Measurements from ENCODE around the gene TOB1. TPM values are rescaled to one million over a fixed set of nuclear protein-coding genes. Genes with fewer than 3 reads are reported as not detected.

The TOB1 gene
- total RNA-seq, 1 donor, result 18.6 TPM

GRCh38 chr17:50835301-50836234 lies 30.6 kb downstream of the TOB1 start, which contains the start of gene WFIKKN2:
WFIKKN2 (plus strand) TSS chr17:50835586; CDS start chr17:50835938, 352 bp downstream.
- H3K4me3 ChIP-seq (ENCODE audit: low read depth, low read length), result peak within 1 kb of the TSS; percentile 12
- no peak for DNase-seq (ENCODE audit: low read depth)
- TF ChIP-seq, protein P1, sequence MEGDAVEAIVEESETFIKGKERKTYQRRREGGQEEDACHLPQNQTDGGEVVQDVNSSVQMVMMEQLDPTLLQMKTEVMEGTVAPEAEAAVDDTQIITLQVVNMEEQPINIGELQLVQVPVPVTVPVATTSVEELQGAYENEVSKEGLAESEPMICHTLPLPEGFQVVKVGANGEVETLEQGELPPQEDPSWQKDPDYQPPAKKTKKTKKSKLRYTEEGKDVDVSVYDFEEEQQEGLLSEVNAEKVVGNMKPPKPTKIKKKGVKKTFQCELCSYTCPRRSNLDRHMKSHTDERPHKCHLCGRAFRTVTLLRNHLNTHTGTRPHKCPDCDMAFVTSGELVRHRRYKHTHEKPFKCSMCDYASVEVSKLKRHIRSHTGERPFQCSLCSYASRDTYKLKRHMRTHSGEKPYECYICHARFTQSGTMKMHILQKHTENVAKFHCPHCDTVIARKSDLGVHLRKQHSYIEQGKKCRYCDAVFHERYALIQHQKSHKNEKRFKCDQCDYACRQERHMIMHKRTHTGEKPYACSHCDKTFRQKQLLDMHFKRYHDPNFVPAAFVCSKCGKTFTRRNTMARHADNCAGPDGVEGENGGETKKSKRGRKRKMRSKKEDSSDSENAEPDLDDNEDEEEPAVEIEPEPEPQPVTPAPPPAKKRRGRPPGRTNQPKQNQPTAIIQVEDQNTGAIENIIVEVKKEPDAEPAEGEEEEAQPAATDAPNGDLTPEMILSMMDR (IDR thresholded peaks at IDR 0.05; ENCODE audit: insufficient read depth, low read depth, low read length), result no peak

- TF ChIP-seq, protein P1 (IDR thresholded peaks at IDR 0.05; ENCODE audit: insufficient read depth, low read depth, low read length), result no peak
- peak; percentile 42 for DNase-seq (ENCODE audit: low read depth)
- H3K4me3 ChIP-seq (ENCODE audit: low read depth, low read length), result peak overlapping the region; percentile 12
These were observed 31.5 kb downstream of the TOB1 start for GRCh38 chr17:50834429-50835300.

DNA sequence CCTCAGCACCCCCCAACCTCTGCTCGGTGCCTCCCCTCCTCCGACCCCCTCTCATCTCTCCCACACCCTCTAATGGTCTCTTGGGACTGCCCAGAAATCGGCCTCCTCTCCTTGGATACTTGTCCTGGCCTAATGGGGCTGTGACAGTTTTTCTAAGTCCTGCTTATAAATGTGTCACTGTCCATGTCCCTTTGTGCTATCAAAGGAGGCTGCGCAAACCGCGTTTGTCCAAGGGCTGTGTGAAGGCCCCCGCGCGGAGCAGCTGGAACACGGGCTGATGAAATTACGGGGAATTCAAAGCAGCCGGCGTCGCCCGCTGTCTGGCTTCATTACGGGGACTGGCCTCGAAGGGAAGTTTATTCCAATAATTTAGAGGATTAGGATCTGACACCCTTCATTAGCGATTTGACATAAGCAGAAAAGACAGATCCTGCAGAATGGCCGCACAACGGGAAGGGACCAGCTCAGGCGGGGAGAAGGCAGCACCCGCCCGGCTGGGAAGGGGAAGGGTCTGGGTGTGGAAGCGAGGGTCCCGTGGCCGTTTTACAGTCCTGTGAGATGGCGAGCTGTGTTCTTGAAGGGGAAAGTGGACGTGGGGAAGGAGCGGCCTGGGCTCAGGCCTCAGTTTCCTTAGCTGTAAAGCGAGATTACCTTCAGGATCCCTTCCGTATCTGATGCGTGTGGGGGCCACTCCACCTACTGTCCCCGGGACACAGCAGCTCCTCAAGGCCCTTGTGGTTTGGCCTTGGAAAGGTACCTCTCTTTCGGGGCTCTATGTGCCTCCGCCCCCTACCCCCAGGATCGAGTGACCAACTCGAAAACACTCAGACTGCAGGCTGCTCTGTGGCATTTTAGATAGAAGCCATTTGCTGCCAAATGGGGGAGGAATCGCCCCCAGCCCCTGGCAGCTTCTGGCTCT lies 32.4 kb downstream of the TOB1 start:
- H3K4me3 ChIP-seq (ENCODE audit: low read depth, low read length), result no peak overlapping the region
- no peak for DNase-seq (ENCODE audit: low read depth)
- TF ChIP-seq, protein P1 (IDR thresholded peaks at IDR 0.05; ENCODE audit: insufficient read depth, low read depth, low read length), result no peak

DNA sequence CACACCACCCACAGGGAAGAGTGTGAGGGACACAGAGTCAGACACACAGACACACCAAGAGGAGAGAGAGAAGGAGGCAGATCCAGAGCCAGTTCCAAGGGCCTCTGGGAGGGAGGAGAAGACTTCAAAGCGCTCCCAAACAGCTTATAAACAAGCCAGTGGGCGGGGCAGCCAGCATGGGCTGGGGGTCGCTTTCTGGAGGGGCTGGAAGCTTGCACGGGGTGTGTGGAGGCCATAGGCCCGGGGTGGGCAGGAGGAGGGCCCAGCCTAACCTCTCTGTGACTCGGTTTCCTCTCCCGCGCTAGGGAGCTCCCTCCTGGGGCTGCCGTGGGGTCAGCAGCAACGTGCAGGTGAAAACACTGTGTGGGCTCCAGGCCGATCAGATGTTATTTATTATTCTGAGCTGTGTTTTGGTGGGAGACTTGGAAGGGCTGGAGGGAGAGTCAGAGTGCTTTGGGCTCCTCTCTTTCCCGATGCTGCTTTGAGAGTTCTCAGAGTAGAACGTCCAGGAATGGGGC lies 33.2 kb downstream of the TOB1 start:
- DNase-seq (ENCODE audit: low read depth), result no peak
- TF ChIP-seq, protein P1 (IDR thresholded peaks at IDR 0.05; ENCODE audit: insufficient read depth, low read depth, low read length), result no peak

GRCh38 chr17:50832267-50832863 lies 33.8 kb downstream of the TOB1 start:
- no peak overlapping the region for H3K4me3 ChIP-seq (ENCODE audit: low read depth, low read length)
- TF ChIP-seq, protein P1 (IDR thresholded peaks at IDR 0.05; ENCODE audit: insufficient read depth, low read depth, low read length), result no peak
- no peak for DNase-seq (ENCODE audit: low read depth)

More for the DNA sequence above, 33.2 kb downstream of the TOB1 start:
- no peak overlapping the region for H3K4me3 ChIP-seq (ENCODE audit: low read depth, low read length)

Measured in fibroblast of villous mesenchyme (primary cell).